ENCODE results near the gene ARRB1. TPM values are rescaled to one million over a fixed set of nuclear protein-coding genes. Genes with fewer than 3 reads are reported as not detected.
A peak's percentile ranks its signal among the peaks of the same experiment; 100 is the strongest.

Gene ARRB1
- total RNA-seq, 1 donor from 2014 or later: 53.8 TPM

- no peak for DNase-seq (ENCODE audit: low read depth, low spot score)
- no peak overlapping the region for H3K27ac Mint-ChIP-seq (ENCODE audit: unreplicated experiment)
These were observed 80.5 kb downstream of the ARRB1 start for GRCh38 chr11:75270896-75271418.

GRCh38 chr11:75269896-75270295, 81.6 kb downstream of the ARRB1 start:
- Mint-ChIP-seq H3K4me3 (no peak overlapping the region), H3K27me3 (ENCODE audit: low read depth) (no peaks in the 10 kb centered on the region), H3K36me3 (ENCODE audit: low read depth) (no peaks in the 10 kb centered on the region), H3K27ac (ENCODE audit: unreplicated experiment) (no peak overlapping the region), H3K9me3 (no peaks in the 10 kb centered on the region), H3K4me1 (no peaks in the 10 kb centered on the region)
- no peak for DNase-seq (ENCODE audit: low read depth, low spot score)
- no peak for TF ChIP-seq CTCF (conservative IDR thresholded peaks at IDR 0.05)

More at GRCh38 chr11:75270896-75271418, 80.5 kb downstream of the ARRB1 start:
- Mint-ChIP-seq H3K4me1 (no peaks in the 10 kb centered on the region), H3K27me3 (ENCODE audit: low read depth) (no peaks in the 10 kb centered on the region), H3K36me3 (ENCODE audit: low read depth) (no peaks in the 10 kb centered on the region), H3K9me3 (no peaks in the 10 kb centered on the region), H3K4me3 (no peak overlapping the region)
- TF ChIP-seq CTCF (conservative IDR thresholded peaks at IDR 0.05): peak; percentile 32

GRCh38 chr11:75269367-75269660, 82.1 kb downstream of the ARRB1 start:
- no peak for DNase-seq (ENCODE audit: low read depth, low spot score)
- Mint-ChIP-seq H3K4me3 (no peak overlapping the region), H3K9me3 (no peaks in the 10 kb centered on the region), H3K27me3 (ENCODE audit: low read depth) (no peaks in the 10 kb centered on the region), H3K36me3 (ENCODE audit: low read depth) (no peaks in the 10 kb centered on the region), H3K4me1 (no peaks in the 10 kb centered on the region), H3K27ac (ENCODE audit: unreplicated experiment) (no peak overlapping the region)
- no peak for TF ChIP-seq CTCF (conservative IDR thresholded peaks at IDR 0.05)

- TF ChIP-seq CTCF (conservative IDR thresholded peaks at IDR 0.05): no peak
- Mint-ChIP-seq H3K27ac (ENCODE audit: unreplicated experiment) (no peak overlapping the region), H3K4me1 (no peaks in the 10 kb centered on the region), H3K27me3 (ENCODE audit: low read depth) (no peaks in the 10 kb centered on the region), H3K4me3 (no peak overlapping the region), H3K9me3 (no peaks in the 10 kb centered on the region), H3K36me3 (ENCODE audit: low read depth) (no peaks in the 10 kb centered on the region)
- no peak for DNase-seq (ENCODE audit: low read depth, low spot score)
These were observed 82.7 kb downstream of the ARRB1 start for GRCh38 chr11:75268626-75269366.

GRCh38 chr11:75267171-75267970, 84.1 kb downstream of the ARRB1 start:
- Mint-ChIP-seq H3K9me3 (no peaks in the 10 kb centered on the region), H3K27me3 (ENCODE audit: low read depth) (no peaks in the 10 kb centered on the region), H3K27ac (ENCODE audit: unreplicated experiment) (no peak overlapping the region), H3K4me3 (no peak overlapping the region), H3K4me1 (no peaks in the 10 kb centered on the region), H3K36me3 (ENCODE audit: low read depth) (no peaks in the 10 kb centered on the region)
- no peak for DNase-seq (ENCODE audit: low read depth, low spot score)
- no peak for TF ChIP-seq CTCF (conservative IDR thresholded peaks at IDR 0.05)
